Keratinocyte (primary cell): Measurements from ENCODE around the gene USP54. TPM values are rescaled to one million over a fixed set of nuclear protein-coding genes. Genes with fewer than 3 reads are reported as not detected.

Experiments
- DNase-seq: peaks from one replicate; pipeline ENCODE4 v3.0.0-alpha.2; 2011; ENCODE audit warnings: low read depth, missing footprints, low spot score
- FAIRE-seq: peaks from 2 replicates; lab custom pipeline; 2011; peaks lifted over from hg19 to GRCh38; lab: Jason Lieb, UNC
- H2AFZ ChIP-seq: 2 replicates; pipeline ENCODE4 v1.6.0; 2012; ENCODE audit warnings: low read length, control low read depth, inconsistent platforms; ENCODE audit not compliant: control insufficient read depth
- H3K27ac ChIP-seq: 2 replicates; pipeline ENCODE4 v1.5.1; 2011; ENCODE audit warnings: low read length; ENCODE audit not compliant: control insufficient read depth, insufficient read depth
- H3K27me3 ChIP-seq: 3 replicates; pipeline ENCODE4 v1.6.0; 2011; ENCODE audit warnings: low read length; ENCODE audit not compliant: control insufficient read depth, insufficient read depth; ENCODE audit errors: extremely low read depth
- H3K36me3 ChIP-seq, 2 experiments: 2 replicates in 1 of 2; 3 replicates in 1 of 2; pipeline ENCODE4 v1.5.1; 2011; ENCODE audit warnings: low read length in 2 of 2, mild to moderate bottlenecking in 1 of 2; ENCODE audit not compliant: control insufficient read depth in 2 of 2, insufficient read depth in 2 of 2; ENCODE audit errors: extremely low read depth in 1 of 2
- H3K4me1 ChIP-seq: 3 replicates; pipeline ENCODE4 v1.5.1; 2011; ENCODE audit warnings: low read length; ENCODE audit not compliant: control insufficient read depth, insufficient read depth; ENCODE audit errors: extremely low read depth
- H3K4me2 ChIP-seq: 3 replicates; pipeline ENCODE4 v1.6.0; 2011; ENCODE audit warnings: low read depth, low read length; ENCODE audit not compliant: control insufficient read depth, insufficient read depth; ENCODE audit errors: extremely low read depth
- H3K4me3 ChIP-seq, 3 experiments: fragments of 200-600 bp in 1 of 3; sonication (generic) in 1 of 3; 2 replicates in 2 of 3; 3 replicates in 1 of 3; pipeline ENCODE4 v1.5.1; 2011 to 2016; ENCODE audit warnings: low read length in 3 of 3, mild to moderate bottlenecking in 3 of 3, control low read depth in 2 of 3, inconsistent platforms in 1 of 3, low read depth in 1 of 3, mixed read lengths in 1 of 3, mixed run types in 1 of 3, moderate library complexity in 1 of 3; ENCODE audit not compliant: control insufficient read depth in 2 of 3, insufficient read depth in 2 of 3; ENCODE audit errors: extremely low read depth in 1 of 3
- H3K79me2 ChIP-seq: 2 replicates; pipeline ENCODE4 v1.6.0; 2012; ENCODE audit warnings: low read length; ENCODE audit not compliant: control insufficient read depth, insufficient read depth
- H3K9ac ChIP-seq: 3 replicates; pipeline ENCODE4 v1.6.0; 2011; ENCODE audit warnings: low read length; ENCODE audit not compliant: control insufficient read depth, insufficient read depth; ENCODE audit errors: extremely low read depth
- H3K9me1 ChIP-seq: 3 replicates; pipeline ENCODE4 v1.6.0; 2011; ENCODE audit warnings: low read length; ENCODE audit not compliant: control insufficient read depth, insufficient read depth; ENCODE audit errors: extremely low read depth
- H3K9me3 ChIP-seq: 2 replicates; pipeline ENCODE4 v1.5.1; 2012; ENCODE audit warnings: low read depth, low read length; ENCODE audit not compliant: control insufficient read depth
- H4K20me1 ChIP-seq: 3 replicates; pipeline ENCODE4 v1.6.0; 2011; ENCODE audit warnings: low read length; ENCODE audit not compliant: control insufficient read depth, insufficient read depth; ENCODE audit errors: extremely low read depth
- EZH2 ChIP-seq: IDR thresholded peaks from one replicate; pipeline ENCODE4 v1.6.1; 2012; ENCODE audit warnings: inconsistent platforms, mild to moderate bottlenecking, low read length, moderate library complexity
- dilution Hi-C: fragments of 300-500 bp; cut with MboI; formaldehyde crosslinking; loops from one replicate; pipeline ENCODE4 v1.7.0; 2020; ENCODE audit warnings: low sequenced_read_pairs; ENCODE audit not compliant: extremely low pct_ligation_motif_present
- polyA plus RNA-seq, 5 experiments: library from polyadenylated mRNA; depleted of rRNA in 3 of 5; stranded (reverse) in 3 of 5; stranded (forward) in 1 of 5; unstranded in 1 of 5; fragments of >200 nt; gene quantifications; 1 replicate in 1 of 5; 2 replicates in 3 of 5; 3 replicates in 1 of 5; pipeline versions ENCODE4 v1.2.1 to v1.2.3, GENCODE V29; 2011 to 2012; ENCODE audit warnings: missing spikeins in 2 of 5, low read depth in 1 of 5, low replicate concordance in 1 of 5
- TF ChIP-seq, protein P1 (sequence below), 3 experiments: IDR thresholded peaks in 1 of 3; conservative IDR thresholded peaks in 1 of 3; optimal IDR thresholded peaks in 1 of 3; 2 replicates in 2 of 3; 3 replicates in 1 of 3; pipeline versions ENCODE3 to v1.5.1; 2011; ENCODE audit warnings: low read length in 3 of 3, mild to moderate bottlenecking in 3 of 3, moderate library complexity in 2 of 3, control low read depth in 1 of 3, inconsistent platforms in 1 of 3; ENCODE audit not compliant: insufficient read depth in 2 of 3; ENCODE audit errors: extremely low read depth in 1 of 3

USP54 gene
- polyA plus RNA-seq, 1 donor (not counting 4 experiments of a cell fraction or from before 2014, with no cell fraction given), result 7.6 TPM

DNA sequence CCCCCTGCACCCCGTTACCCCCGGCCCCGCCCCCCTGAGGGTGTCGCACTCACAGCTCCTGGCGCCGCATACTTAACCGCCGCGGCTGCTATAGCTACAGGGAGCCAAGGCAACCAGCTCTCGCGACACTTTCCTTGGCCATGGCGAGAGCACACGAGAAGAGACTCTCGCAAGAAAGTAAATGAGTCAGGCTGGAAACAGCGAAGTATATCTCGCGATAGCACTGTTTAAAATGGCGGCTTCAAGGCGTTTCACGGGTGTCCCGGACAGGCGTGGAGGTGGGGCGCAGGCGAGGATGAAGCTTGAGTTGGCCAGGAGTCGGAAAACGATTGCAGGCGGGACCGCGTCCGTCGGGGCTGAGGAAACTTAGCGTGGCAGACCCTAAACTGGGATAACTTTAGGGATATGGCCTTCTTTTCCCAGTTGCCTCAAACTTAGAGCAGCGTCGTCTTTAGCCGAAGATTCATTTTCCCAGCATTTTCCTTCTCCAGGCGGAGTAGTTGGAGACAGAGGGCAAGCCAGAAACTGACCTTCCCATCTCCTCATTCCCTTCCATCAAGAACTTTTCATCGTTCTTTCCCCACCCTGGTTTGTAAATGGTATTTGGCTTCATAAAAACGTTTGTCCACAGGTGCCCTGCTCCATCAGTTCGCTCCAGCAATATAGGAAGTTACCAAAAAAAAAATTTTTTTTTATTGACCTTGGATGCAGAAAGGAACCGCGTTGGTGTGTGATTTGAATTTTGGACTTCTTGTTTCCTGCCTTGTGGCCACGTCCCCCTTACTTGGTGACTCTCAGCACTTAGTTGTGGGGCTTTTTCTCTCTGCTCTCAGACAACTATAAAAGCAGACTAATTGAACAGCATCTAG lies 35.0 kb upstream of the USP54 start:
- Histone ChIP-seq H3K9me1 (no peaks in the 10 kb centered on the region), H3K4me1 (peaks cover 3% of the 10 kb centered on the region), H3K79me2 (peaks cover 5% of the 10 kb centered on the region), H2AFZ (peak overlapping the region; percentile 98), H3K4me3 (peak overlapping the region; percentile 67 to 96 (median 76)), H3K4me2 (peak overlapping the region; percentile 89), H3K36me3 (no peaks in the 10 kb centered on the region), H3K9me3 (no peaks in the 10 kb centered on the region), H3K27me3 (no peaks in the 10 kb centered on the region), H3K27ac (peak overlapping the region; percentile 95), H3K9ac (peak overlapping the region; percentile 97), H4K20me1 (no peaks in the 10 kb centered on the region)
- TF ChIP-seq EZH2, result no peak
- TF ChIP-seq, protein P1, sequence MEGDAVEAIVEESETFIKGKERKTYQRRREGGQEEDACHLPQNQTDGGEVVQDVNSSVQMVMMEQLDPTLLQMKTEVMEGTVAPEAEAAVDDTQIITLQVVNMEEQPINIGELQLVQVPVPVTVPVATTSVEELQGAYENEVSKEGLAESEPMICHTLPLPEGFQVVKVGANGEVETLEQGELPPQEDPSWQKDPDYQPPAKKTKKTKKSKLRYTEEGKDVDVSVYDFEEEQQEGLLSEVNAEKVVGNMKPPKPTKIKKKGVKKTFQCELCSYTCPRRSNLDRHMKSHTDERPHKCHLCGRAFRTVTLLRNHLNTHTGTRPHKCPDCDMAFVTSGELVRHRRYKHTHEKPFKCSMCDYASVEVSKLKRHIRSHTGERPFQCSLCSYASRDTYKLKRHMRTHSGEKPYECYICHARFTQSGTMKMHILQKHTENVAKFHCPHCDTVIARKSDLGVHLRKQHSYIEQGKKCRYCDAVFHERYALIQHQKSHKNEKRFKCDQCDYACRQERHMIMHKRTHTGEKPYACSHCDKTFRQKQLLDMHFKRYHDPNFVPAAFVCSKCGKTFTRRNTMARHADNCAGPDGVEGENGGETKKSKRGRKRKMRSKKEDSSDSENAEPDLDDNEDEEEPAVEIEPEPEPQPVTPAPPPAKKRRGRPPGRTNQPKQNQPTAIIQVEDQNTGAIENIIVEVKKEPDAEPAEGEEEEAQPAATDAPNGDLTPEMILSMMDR (optimal IDR thresholded peaks at IDR 0.05 in 1 of 3, IDR thresholded peaks at IDR 0.05 in 1 of 3, conservative IDR thresholded peaks at IDR 0.05 in 1 of 3; ENCODE audit: extremely low read depth in 1 of 3, insufficient read depth in 2 of 3, low read length in 3 of 3), result no peak
- peak; percentile 84 for FAIRE-seq
- dilution Hi-C loops, result loop anchor here (10.0 kb wide), 1 partner anchor 91 kb away; no protein-coding TSS in a partner anchor
- peak; percentile 87 for DNase-seq

DNA sequence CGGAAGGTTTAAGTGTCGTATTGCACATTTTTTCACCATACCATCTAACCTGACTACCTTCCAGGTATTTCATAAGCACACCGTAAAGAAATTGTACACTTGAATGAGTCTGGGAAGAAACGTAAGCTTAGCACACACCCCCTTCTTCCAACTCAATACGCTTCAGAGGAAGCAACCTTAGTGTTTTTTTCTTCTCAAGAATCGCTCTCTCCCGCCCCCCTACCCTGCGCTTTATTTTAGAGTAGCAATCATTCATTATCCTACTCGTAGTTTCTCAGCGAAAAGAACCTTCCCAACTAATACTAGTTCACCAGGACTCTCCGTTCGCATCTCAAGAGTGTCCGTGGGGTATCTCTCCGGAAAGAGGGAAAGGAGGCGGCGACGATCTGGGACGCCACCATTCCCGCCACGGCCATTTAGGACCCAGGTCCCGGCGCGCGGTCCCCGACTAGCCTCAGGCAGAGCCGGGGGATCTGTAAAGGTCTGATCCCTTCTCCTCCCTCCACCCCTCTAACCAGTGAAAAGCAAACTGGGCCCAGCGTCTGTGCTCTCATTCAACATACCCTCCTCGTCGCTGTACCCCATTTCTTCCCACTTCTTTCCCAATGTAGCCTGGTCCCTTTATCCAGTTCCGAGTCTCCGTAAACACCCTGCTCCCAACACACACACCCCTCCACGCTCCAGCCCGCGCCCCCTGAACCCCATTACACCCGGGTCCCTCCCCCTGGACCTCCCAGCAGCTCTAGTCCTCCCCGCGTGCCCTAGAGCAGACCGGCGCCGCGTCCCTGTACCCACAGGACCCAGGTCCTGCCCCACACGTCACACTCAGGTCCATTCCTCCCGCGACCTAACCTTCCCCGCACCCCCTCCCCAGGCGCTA lies 34.1 kb upstream of the USP54 start:
- peak overlapping the region; percentile 67 to 93 (median 76) for H3K4me3 ChIP-seq
- H4K20me1 ChIP-seq, result no peaks in the 10 kb centered on the region
- DNase-seq, result no peak
- dilution Hi-C loops, result loop anchor here (10.0 kb wide), 1 partner anchor 90 kb away; no protein-coding TSS in a partner anchor
- TF ChIP-seq EZH2, result no peak
- TF ChIP-seq, protein P1 (optimal IDR thresholded peaks at IDR 0.05 in 1 of 3, IDR thresholded peaks at IDR 0.05 in 1 of 3, conservative IDR thresholded peaks at IDR 0.05 in 1 of 3; ENCODE audit: extremely low read depth in 1 of 3, insufficient read depth in 2 of 3, low read length in 3 of 3), result no peak
- no peaks in the 10 kb centered on the region for H3K36me3 ChIP-seq
- H3K9me3 ChIP-seq, result no peaks in the 10 kb centered on the region
- FAIRE-seq, result no peak
- peaks cover 3% of the 10 kb centered on the region for H3K4me1 ChIP-seq
- H3K4me2 ChIP-seq, result peak overlapping the region; percentile 89
- peak overlapping the region; percentile 98 for H2AFZ ChIP-seq
- no peaks in the 10 kb centered on the region for H3K27me3 ChIP-seq
- H3K79me2 ChIP-seq, result peaks cover 5% of the 10 kb centered on the region
- peak overlapping the region; percentile 85 for H3K27ac ChIP-seq
- H3K9ac ChIP-seq, result peak overlapping the region; percentile 97
- H3K9me1 ChIP-seq, result no peaks in the 10 kb centered on the region
